Urinary bladder (tissue), 4 donors: ENCODE measurements around the gene LRRC8D. TPM values are rescaled to one million over a fixed set of nuclear protein-coding genes. Genes with fewer than 3 reads are reported as not detected.
"Not testable (repeated sequence)": the region's sequence is repeated elsewhere in the genome, so short reads cannot be mapped to it uniquely, and the experiment has no call there.

Experiments
- DNase-seq: peaks from one replicate; pipeline ENCODE4 v3.0.0-alpha.2; 2015; ENCODE audit errors: extremely low spot score
- H3K27ac ChIP-seq: one replicate; pipeline ENCODE4 v1.5.1; 2013; ENCODE audit warnings: low read depth, mild to moderate bottlenecking, moderate library complexity
- H3K36me3 ChIP-seq: one replicate; pipeline ENCODE4 v1.6.1; 2013; ENCODE audit warnings: mild to moderate bottlenecking, moderate library complexity; ENCODE audit not compliant: insufficient read depth
- H3K4me1 ChIP-seq: one replicate; pipeline ENCODE4 v1.6.1; 2013; ENCODE audit warnings: mild to moderate bottlenecking, moderate library complexity; ENCODE audit not compliant: insufficient read depth
- H3K4me3 ChIP-seq: one replicate; pipeline ENCODE4 v1.5.1; 2013; ENCODE audit warnings: low read depth, low read length
- WGBS: extraction: QIAGEN DNeasy Blood & Tissue Kit; methylation state at CpG from one replicate; pipeline ENCODE4 v1.1.7; 2013; 5-methylcytosine and 5-hydroxymethylcytosine counted together
- polyA plus RNA-seq: library from polyadenylated mRNA; stranded (reverse); fragments of 200-250 nt; gene quantifications from one replicate; pipeline ENCODE4 v1.2.3, GENCODE V29; 2013
- total RNA-seq: library from RNA; depleted of rRNA; stranded (reverse); fragments of >200 nt; gene quantifications from one replicate; pipeline ENCODE4 v1.2.3, GENCODE V29; 2014
- donor health status: healthy with polysubstance abuse.
- donor health status: healthy.

LRRC8D gene
- total and polyA plus RNA-seq, 2 donors = 8.3 to 21.6 TPM

DNA sequence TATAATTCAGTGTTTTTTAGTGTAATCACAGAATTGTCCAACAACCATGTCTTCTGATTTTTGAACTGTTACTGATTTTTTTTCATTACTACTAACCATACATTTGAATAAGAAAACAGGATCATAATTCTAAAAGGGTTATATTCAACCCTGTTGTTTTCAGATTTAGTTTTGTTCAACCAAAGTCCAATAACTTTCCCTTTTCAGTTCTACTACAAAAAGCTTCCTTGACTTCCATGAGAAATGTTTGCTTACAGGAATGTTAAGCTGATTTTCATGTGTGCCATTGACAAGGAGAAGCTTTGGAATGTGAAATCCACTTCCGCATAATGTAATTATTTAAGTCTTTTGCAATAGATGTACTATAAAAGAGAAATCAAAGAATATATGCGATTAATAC lies 102.1 kb downstream of the LRRC8D start:
- no peaks in the 10 kb centered on the region for H3K36me3 ChIP-seq
- H3K4me3 ChIP-seq = no peak overlapping the region
- 98% methylated on average over 2 of the region's 2 CpGs for WGBS
- no peaks in the 10 kb centered on the region for H3K4me1 ChIP-seq
- no peak for DNase-seq
- H3K27ac ChIP-seq = no peak overlapping the region

DNA sequence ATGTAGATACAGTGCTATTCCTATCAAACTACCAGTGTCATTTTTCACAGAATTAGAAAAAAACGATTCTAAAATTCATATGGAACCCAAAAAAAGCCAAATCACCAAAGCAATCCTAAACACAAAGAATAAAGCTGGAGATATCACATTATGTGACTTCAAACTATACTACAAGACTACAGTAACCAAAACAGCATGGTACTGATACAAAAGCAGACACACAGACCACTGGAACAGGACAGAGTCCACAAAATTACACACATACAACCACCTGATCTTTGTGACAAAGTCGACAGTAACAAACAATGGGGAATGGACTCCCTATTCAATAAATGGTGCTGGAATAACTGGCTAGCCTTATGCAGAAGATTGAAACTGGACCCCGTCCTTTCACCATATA lies 102.7 kb downstream of the LRRC8D start:
- no peak for DNase-seq
- Histone ChIP-seq H3K4me1 (no peaks in the 10 kb centered on the region), H3K4me3 (no peak overlapping the region), H3K27ac (no peak overlapping the region), H3K36me3 (no peaks in the 10 kb centered on the region)
- WGBS = 99% methylated on average over 3 of the region's 3 CpGs

DNA sequence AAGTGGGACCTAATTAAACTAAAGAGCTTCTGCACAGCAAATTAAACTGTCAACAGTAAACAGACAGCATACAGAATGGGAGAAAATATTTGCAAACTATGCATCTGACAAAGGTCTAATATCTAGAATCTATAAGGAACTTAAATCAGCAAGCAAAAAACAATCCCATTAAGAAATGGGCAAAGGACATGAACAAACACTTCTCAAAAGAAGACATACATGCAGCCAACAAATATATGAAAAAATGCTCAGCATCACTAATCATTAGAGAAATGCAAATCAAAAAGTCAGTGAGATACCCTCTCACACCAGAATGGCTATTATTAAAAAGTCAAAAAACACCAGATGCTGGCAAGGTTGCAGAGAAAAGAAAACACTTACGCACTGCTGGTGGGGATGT lies 103.2 kb downstream of the LRRC8D start:
- 97% methylated on average over 1 of the region's 1 CpG for WGBS
- not testable (repeated sequence) for DNase-seq

DNA sequence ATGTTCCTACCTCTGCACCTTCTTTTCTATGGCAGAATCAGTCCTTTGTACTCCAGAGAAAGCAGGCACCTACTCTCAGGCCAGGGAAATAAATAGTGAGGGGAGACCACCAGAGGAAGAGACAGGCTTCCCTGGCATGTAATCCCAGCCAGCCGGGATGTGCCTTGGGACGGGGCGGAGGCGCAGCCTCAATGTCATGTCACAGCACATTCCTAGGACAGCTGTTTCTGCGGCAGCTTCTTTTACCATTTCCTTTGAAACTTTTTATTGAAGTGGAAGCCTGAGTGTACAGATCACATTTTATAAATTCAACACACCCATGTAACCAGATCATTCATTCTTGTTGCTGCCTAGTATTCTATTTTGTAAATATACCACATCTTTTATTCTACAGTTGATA lies 106.2 kb downstream of the LRRC8D start:
- no peak overlapping the region for H3K27ac ChIP-seq
- no peaks in the 10 kb centered on the region for H3K4me1 ChIP-seq
- no peak for DNase-seq
- WGBS = 84% methylated on average over 5 of the region's 5 CpGs
- H3K36me3 ChIP-seq = no peaks in the 10 kb centered on the region
- H3K4me3 ChIP-seq = no peak overlapping the region

More for the DNA sequence above, 103.2 kb downstream of the LRRC8D start:
- not testable (repeated sequence) for H3K4me3 ChIP-seq, H3K4me1 ChIP-seq, H3K36me3 ChIP-seq, H3K27ac ChIP-seq

DNA sequence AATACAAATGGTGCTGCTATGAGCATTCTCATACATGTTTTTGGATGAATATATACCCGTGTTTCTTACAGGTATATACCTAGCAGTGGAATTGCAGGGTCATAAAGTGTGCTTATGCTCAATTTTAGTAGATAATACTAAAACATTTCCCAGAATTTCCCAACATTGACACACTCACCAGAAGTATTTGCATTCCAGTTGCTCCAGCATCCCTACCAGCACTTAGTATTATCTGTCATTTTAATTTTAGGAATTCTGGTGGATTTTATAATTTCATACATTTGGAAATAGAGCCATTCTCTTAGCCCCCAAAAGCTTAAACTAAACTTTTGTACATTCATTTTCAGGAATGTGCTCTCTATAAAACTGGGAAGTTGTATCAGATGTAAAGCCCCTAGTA lies 106.6 kb downstream of the LRRC8D start:
- no peaks in the 10 kb centered on the region for H3K4me1 ChIP-seq
- H3K27ac ChIP-seq = no peak overlapping the region
- no peak for DNase-seq
- no peak overlapping the region for H3K4me3 ChIP-seq
- WGBS = 91% methylated on average over 1 of the region's 1 CpG
- no peaks in the 10 kb centered on the region for H3K36me3 ChIP-seq

DNA sequence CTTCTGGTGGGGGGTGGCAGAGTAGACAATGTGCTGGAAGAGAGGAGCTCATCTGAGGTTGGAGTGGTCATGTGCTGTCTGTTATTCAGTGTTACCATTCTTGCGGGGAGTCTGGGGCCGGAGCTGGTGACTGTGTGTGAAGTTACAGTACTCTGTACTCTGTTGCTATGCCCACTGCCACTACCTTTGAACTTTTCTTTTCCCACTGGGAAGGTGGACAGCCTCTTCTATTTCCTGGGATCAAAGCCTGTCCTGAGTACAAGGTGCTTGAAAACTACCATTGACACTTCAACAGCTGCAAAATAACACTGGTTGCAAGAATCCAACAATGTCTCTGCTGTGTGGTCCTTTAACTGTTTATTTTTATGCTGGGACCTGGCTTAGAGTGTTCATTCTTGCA lies 107.7 kb downstream of the LRRC8D start:
- 95% methylated on average over 2 of the region's 2 CpGs for WGBS
- Histone ChIP-seq H3K4me3 (no peak overlapping the region), H3K4me1 (no peaks in the 10 kb centered on the region), H3K36me3 (no peaks in the 10 kb centered on the region), H3K27ac (no peak overlapping the region)
- DNase-seq = no peak

DNA sequence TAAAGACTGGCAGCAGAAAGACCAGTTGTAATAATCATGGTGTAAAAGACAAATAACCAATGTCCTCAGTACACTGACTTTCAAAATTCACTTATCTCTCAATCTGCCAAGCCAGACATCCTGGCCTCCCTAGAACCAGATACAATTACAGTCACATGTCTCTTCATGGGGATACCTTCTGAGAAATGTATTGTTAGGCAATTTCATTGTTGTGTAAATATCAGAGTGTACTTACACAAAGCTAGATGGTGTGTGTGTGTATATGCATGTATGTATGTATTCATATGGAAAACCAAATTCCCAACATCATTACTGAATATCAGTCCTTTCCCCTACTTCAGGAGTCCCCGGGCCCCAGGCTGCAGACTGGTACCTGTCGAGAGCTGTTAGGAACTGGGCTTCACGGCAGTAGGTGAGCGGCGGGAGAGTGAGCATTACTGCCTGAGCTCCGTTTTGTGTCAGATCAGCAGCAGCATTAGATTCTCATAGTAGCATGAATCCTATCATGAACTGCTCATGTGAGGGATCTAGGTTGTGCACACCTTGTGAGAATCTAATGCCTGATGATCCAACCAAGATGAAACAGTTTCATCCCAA lies 108.7 kb downstream of the LRRC8D start:
- WGBS = 96% methylated on average over 6 of the region's 6 CpGs
- no peak for DNase-seq
- Histone ChIP-seq H3K4me1 (no peaks in the 10 kb centered on the region), H3K27ac (no peak overlapping the region), H3K4me3 (no peak overlapping the region), H3K36me3 (no peaks in the 10 kb centered on the region)

DNA sequence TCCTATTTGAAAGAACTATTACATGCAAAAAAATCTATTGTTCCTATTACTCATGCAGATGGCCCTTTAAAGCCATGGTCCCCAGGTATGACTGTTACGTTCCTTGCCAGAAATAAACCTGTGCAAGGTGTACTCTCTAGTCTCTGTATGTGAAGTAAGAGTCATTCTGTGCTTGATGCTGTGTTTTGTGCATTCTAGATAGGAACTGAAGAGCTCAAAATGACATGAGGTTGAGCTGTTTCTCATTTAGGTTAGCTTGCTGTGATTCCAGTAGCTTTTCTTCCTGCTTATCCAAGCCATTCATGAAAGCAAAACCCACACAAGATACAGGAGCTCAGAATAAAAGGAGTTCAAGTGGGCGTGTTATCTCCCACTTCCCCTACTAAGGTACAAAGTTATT lies 109.7 kb downstream of the LRRC8D start:
- DNase-seq = no peak
- 87% methylated on average over 2 of the region's 2 CpGs for WGBS
- no peak overlapping the region for H3K4me3 ChIP-seq

DNA sequence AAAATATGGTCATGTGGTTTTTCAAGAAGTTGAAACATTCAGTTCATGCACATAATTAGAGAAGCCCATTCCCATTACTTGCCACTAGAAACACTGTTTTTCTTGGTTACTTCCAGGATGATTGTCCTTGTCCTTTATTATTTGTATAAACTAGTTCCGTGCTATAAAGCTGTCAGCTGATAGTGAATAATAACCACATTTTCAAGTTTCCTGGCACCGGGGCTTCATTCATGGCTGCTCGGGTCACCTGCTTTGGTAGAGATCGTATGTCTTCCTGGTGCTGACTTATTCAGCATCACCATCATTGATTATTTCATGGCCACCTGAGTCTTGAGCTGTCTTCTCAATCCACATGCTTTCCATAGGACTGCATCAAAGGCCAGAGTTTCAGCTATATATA lies 111.1 kb downstream of the LRRC8D start:
- 86% methylated on average over 4 of the region's 4 CpGs for WGBS
- no peak for DNase-seq
- no peaks in the 10 kb centered on the region for H3K4me1 ChIP-seq
- no peaks in the 10 kb centered on the region for H3K36me3 ChIP-seq
- H3K4me3 ChIP-seq = no peak overlapping the region
- H3K27ac ChIP-seq = no peak overlapping the region

More for the DNA sequence above, 109.7 kb downstream of the LRRC8D start:
- Histone ChIP-seq H3K4me1 (no peaks in the 10 kb centered on the region), H3K27ac (no peak overlapping the region), H3K36me3 (no peaks in the 10 kb centered on the region)

DNA sequence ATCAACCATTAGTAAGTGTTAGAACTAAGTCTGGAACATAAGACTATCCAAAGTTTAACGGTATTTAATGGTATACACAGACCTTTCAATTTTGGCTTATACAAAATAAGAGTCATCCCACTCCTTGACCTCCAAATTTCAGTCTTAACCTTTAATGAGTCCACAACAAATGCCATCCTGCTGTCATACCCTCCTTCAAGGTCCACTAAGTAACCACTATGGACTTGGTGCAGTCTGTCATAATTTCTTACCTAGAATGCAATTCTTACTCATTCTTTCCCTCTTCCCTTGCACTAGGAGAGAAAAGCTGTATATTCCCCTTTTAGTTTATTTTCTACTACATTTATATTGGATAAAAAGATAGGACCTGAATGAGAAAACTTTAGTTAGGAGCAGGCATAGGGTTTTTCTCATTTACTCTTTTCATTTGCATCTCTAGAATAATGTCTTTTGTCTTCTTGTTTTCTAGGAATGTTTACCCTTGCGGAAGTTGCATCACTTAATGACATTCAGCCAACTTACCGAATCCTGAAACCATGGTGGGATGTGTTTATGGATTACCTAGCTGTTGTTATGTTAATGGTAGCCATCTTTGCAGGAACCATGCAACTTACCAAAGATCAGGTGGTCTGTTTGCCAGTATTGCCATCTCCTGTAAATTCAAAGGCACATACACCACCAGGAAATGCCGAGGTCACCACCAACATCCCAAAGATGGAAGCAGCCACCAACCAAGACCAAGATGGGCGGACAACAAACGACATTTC lies 111.9 kb downstream of the LRRC8D start:
- Histone ChIP-seq H3K27ac (no peak overlapping the region), H3K36me3 (no peaks in the 10 kb centered on the region), H3K4me1 (no peaks in the 10 kb centered on the region), H3K4me3 (no peak overlapping the region)
- DNase-seq = no peak
- WGBS = 96% methylated on average over 6 of the region's 6 CpGs

DNA sequence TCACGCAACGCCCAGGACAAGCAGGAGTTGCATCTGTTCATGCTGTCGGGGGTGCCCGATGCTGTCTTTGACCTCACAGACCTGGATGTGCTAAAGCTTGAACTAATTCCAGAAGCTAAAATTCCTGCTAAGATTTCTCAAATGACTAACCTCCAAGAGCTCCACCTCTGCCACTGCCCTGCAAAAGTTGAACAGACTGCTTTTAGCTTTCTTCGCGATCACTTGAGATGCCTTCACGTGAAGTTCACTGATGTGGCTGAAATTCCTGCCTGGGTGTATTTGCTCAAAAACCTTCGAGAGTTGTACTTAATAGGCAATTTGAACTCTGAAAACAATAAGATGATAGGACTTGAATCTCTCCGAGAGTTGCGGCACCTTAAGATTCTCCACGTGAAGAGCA lies 113.6 kb downstream of the LRRC8D start:
- Histone ChIP-seq H3K27ac (no peak overlapping the region), H3K4me1 (no peaks in the 10 kb centered on the region), H3K36me3 (no peaks in the 10 kb centered on the region), H3K4me3 (no peak overlapping the region)
- DNase-seq = no peak
- 97% methylated on average over 11 of the region's 11 CpGs for WGBS

DNA sequence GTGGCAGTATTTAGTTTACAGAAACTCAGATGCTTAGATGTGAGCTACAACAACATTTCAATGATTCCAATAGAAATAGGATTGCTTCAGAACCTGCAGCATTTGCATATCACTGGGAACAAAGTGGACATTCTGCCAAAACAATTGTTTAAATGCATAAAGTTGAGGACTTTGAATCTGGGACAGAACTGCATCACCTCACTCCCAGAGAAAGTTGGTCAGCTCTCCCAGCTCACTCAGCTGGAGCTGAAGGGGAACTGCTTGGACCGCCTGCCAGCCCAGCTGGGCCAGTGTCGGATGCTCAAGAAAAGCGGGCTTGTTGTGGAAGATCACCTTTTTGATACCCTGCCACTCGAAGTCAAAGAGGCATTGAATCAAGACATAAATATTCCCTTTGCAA lies 114.4 kb downstream of the LRRC8D start:
- Histone ChIP-seq H3K4me1 (no peaks in the 10 kb centered on the region), H3K27ac (no peak overlapping the region), H3K4me3 (no peak overlapping the region), H3K36me3 (no peaks in the 10 kb centered on the region)
- 83% methylated on average over 4 of the region's 4 CpGs for WGBS
- no peak for DNase-seq

DNA sequence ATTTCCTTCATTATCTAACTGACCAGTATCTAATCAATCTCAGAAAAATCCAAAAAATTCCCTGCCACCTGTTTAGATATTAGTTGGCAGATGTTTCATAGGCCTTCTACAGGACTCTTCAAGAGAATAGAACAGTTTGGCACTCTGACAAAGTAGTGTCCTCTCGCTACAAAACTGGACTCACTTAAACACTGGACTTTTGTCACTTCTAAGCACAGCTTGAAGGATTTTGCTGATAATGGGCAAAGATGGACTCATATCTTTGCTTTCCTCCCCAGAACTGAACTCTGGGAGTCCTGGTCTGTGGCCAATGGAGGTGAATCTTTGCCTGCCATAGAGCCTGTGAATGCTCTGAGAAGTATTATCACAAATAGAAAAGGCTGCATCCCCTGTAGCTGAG lies 115.9 kb downstream of the LRRC8D start:
- Histone ChIP-seq H3K27ac (no peak overlapping the region), H3K4me3 (no peak overlapping the region), H3K36me3 (no peaks in the 10 kb centered on the region), H3K4me1 (no peaks in the 10 kb centered on the region)
- DNase-seq = no peak
- 91% methylated on average over 1 of the region's 1 CpG for WGBS

DNA sequence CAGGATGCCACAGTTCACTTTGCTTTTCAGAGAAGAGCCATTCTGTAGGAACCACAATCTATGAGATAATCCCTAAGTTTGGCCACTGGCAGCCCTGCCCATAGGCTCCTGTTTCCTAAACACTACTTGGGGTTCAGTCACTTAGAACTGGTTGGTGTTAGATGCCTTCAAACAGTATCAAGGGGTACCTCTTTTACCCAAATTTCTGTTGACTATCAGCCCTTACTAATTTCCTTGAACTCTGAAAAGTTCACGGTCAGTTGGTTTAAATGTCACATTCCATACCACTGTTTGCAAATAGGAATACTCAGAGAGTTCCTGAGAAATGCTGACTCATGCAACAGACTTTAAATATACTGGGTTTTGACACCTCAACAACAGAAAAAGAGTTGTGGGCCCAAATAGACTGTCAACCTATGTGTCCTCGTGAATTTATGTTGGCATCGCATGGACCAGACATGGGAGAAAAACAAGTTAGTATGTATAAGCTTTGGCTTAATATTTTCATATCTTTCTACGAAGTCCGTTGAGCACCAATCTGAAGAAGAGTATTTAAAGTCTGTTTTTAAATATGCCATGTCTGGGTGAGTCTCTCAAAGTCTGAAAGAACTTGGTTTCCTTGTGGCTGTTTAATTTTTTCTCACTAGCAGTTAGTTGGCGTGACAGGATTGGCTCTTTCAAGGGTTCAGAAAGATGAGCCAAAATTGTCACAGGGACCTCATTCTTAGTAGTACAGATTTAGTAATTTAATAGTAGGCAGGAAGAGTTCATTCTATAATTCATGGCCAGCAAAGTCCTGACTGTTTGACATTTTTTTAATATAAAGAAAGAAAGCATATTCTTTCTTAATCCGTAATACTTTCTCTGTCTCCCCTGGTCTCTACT lies 117.6 kb downstream of the LRRC8D start:
- no peaks in the 10 kb centered on the region for H3K36me3 ChIP-seq
- H3K4me3 ChIP-seq = no peak overlapping the region
- H3K4me1 ChIP-seq = no peaks in the 10 kb centered on the region
- WGBS = 68% methylated on average over 7 of the region's 7 CpGs
- no peak for DNase-seq
- no peak overlapping the region for H3K27ac ChIP-seq
